HCT116 (cell line): ENCODE measurements around the gene GRIK1. TPM values are rescaled to one million over a fixed set of nuclear protein-coding genes. Genes with fewer than 3 reads are reported as not detected.

ENCODE experiments used
- ATAC-seq: fragments of 200-7000 bp; cut with Tn5 transposase; 2 replicates; pipeline ENCODE4 v1.9.1; 2020; ENCODE audit warnings: mild to moderate bottlenecking, moderate library complexity
- BruUV-seq: library from RNA; stranded (reverse); fragments of 400-500 nt; replicated peaks from 2 replicates; lab custom pipeline; 2021; lab: Mats Ljungman, UMichigan
- CTCF ChIA-PET: fragments of 300-600 bp; sonication (Branson Sonifier 250); formaldehyde crosslinking; loops from one replicate; lab custom pipeline; 2021; ENCODE audit warnings: antibody characterized with exemption; lab: Charles Lee
- POLR2A ChIA-PET: fragments of 300-600, 350-600 bp; sonication (Branson Sonifier 250); formaldehyde crosslinking; loops from one replicate; lab custom pipeline; 2021; ENCODE audit warnings: antibody characterized with exemption; lab: Charles Lee
- RAD21 ChIA-PET, 2 experiments: fragments of 300-600 bp; sonication (Branson Sonifier 250); formaldehyde crosslinking; loops; one replicate each; lab custom pipeline; 2023; ENCODE audit warnings: low total read pairs in 2 of 2; ENCODE audit not compliant: uncharacterized antibody in 2 of 2, unreplicated experiment in 2 of 2, low non-redundant PET in 1 of 2; lab: Charles Lee
- DNase-seq: peaks from one replicate; pipeline ENCODE4 v3.0.0-alpha.2; 2010; ENCODE audit warnings: low read depth, low spot score
- H2AFZ ChIP-seq: fragments of 200-600 bp; shearing (Covaris generic), sonication (generic); 2 replicates; pipeline ENCODE4 v1.6.1; 2017; ENCODE audit warnings: low read depth, mixed run types, mixed read lengths, antibody characterized with exemption, low read length; ENCODE audit not compliant: poor library complexity, severe bottlenecking
- H3K27ac ChIP-seq: 2 replicates; pipeline ENCODE4 v1.5.1; 2012; ENCODE audit warnings: low read depth, low read length
- H3K27me3 ChIP-seq: fragments of 200-600 bp; sonication (generic); 2 replicates; pipeline ENCODE4 v1.6.1; 2016; ENCODE audit warnings: mixed run types, low read length, mixed read lengths; ENCODE audit not compliant: insufficient read depth
- H3K36me3 ChIP-seq, 2 experiments: fragments of 200-500 bp in 1 of 2; fragments of 200-600 bp in 1 of 2; sonication (Bioruptor generic) in 1 of 2; sonication (generic) in 1 of 2; 2 replicates each; pipeline versions ENCODE4 v1.5.1 to v1.6.1; 2014 to 2016; ENCODE audit warnings: low read length in 2 of 2, inconsistent platforms in 1 of 2, mixed read lengths in 1 of 2, mixed run types in 1 of 2; ENCODE audit not compliant: insufficient read depth in 2 of 2, control insufficient read depth in 1 of 2
- H3K4me1 ChIP-seq, 2 experiments: fragments of 200-600 bp in 1 of 2; sonication (generic) in 1 of 2; 2 replicates each; pipeline versions ENCODE4 v1.5.1 to v1.6.1; 2012 to 2017; ENCODE audit warnings: low read length in 2 of 2, inconsistent platforms in 1 of 2, mild to moderate bottlenecking in 1 of 2, mixed read lengths in 1 of 2, mixed run types in 1 of 2, moderate library complexity in 1 of 2; ENCODE audit not compliant: insufficient read depth in 2 of 2, control insufficient read depth in 1 of 2
- H3K4me2 ChIP-seq: fragments of 200-600 bp; sonication (generic); 2 replicates; pipeline ENCODE4 v1.6.1; 2017; ENCODE audit warnings: mixed run types, low read length, mixed read lengths
- H3K4me3 ChIP-seq, 2 experiments: fragments of 200-600 bp in 1 of 2; sonication (generic) in 1 of 2; replicated peaks in 1 of 2; 2 replicates each; pipeline ENCODE4 v1.5.1; 2011 to 2016; ENCODE audit warnings: low read length in 2 of 2, control low read depth in 1 of 2, low read depth in 1 of 2, mild to moderate bottlenecking in 1 of 2, mixed read lengths in 1 of 2, mixed run types in 1 of 2
- H3K79me2 ChIP-seq: fragments of 200-600 bp; sonication (generic); 2 replicates; pipeline ENCODE4 v1.6.1; 2017; ENCODE audit warnings: mild to moderate bottlenecking, mixed run types, low read length, moderate library complexity, mixed read lengths; ENCODE audit not compliant: insufficient read depth
- H3K9ac ChIP-seq: fragments of 200-600 bp; sonication (generic); 2 replicates; pipeline ENCODE4 v1.6.1; 2016; ENCODE audit warnings: low read length, mixed read lengths
- H3K9me2 ChIP-seq: fragments of 200-600 bp; sonication (generic), shearing (Covaris generic); 2 replicates; pipeline ENCODE4 v1.6.1; 2017; ENCODE audit warnings: mixed run types, mild to moderate bottlenecking, moderate library complexity; ENCODE audit not compliant: insufficient read depth
- H3K9me3 ChIP-seq, 2 experiments: fragments of 200-500 bp in 1 of 2; fragments of 200-600 bp in 1 of 2; sonication (Bioruptor generic) in 1 of 2; sonication (generic) in 1 of 2; 2 replicates each; pipeline ENCODE4 v1.6.1; 2014 to 2017; ENCODE audit warnings: low read length in 2 of 2, mixed read lengths in 2 of 2, inconsistent platforms in 1 of 2, low read depth in 1 of 2, mild to moderate bottlenecking in 1 of 2, mixed run types in 1 of 2, moderate library complexity in 1 of 2; ENCODE audit not compliant: control insufficient read depth in 1 of 2, insufficient read depth in 1 of 2
- H4K20me1 ChIP-seq: fragments of 200-600 bp; sonication (generic), shearing (Covaris generic); 2 replicates; pipeline ENCODE4 v1.6.1; 2017; ENCODE audit warnings: mixed run types, mild to moderate bottlenecking, moderate library complexity; ENCODE audit not compliant: insufficient read depth
- ELF1 ChIP-seq: IDR thresholded peaks from 2 replicates; pipeline ENCODE4 v1.6.1; 2012; ENCODE audit warnings: low read depth, borderline replicate concordance
- FOSL1 ChIP-seq: IDR thresholded peaks from 2 replicates; pipeline ENCODE4 v1.6.1; 2012; ENCODE audit warnings: low read depth
- POLR2AphosphoS5 ChIP-seq: IDR thresholded peaks from 2 replicates; pipeline ENCODE4 v1.6.1; 2011; ENCODE audit warnings: mild to moderate bottlenecking, low read depth, low read length, moderate library complexity
- SP1 ChIP-seq: IDR thresholded peaks from 2 replicates; pipeline ENCODE4 v1.6.1; 2012; ENCODE audit warnings: low read depth
- intact Hi-C: fragments of 100-400 bp; cut with micrococcal nuclease; formaldehyde crosslinking; loops from 2 replicates; pipeline ENCODE4 v1.10.0; 2022
- total RNA-seq: library from RNA; stranded (reverse); gene quantifications from one replicate; pipeline ENCODE4 v1.2.1, GENCODE V29; 2021; ENCODE audit not compliant: unreplicated experiment
- TF ChIP-seq, protein P1 (sequence below): IDR thresholded peaks from 2 replicates; pipeline ENCODE4 v1.6.1; 2011; ENCODE audit warnings: mild to moderate bottlenecking, low read length, moderate library complexity; ENCODE audit not compliant: insufficient replicate concordance; ENCODE audit errors: extremely low read depth

The GRIK1 gene
- total RNA-seq, 1 experiment from 2014 or later: not detected

- Histone ChIP-seq H3K9ac (no peak overlapping the region), H3K27ac (no peak overlapping the region), H3K4me2 (no peak overlapping the region), H3K9me3 (peaks cover 12 to 26% of the 10 kb centered on the region in 2 experiments; a peak in 3 of 4 replicates), H4K20me1 (no peaks in the 10 kb centered on the region), H3K4me1 (no peaks in the 10 kb centered on the region), H3K9me2 (no peaks in the 10 kb centered on the region), H3K79me2 (no peaks in the 10 kb centered on the region), H3K27me3 (no peaks in the 10 kb centered on the region), H2AFZ (no peak overlapping the region), H3K36me3 (no peaks in the 10 kb centered on the region)
- ChIA-PET POLR2A (no interaction called here), CTCF (no interaction called here), RAD21 (no interaction called here)
- intact Hi-C loops: no loop called here
- DNase-seq (no peak), ATAC-seq (no peak)
- no TSS peak for BruUV-seq
- TF ChIP-seq FOSL1 (no peak), POLR2AphosphoS5 (no peak), SP1 (no peak)
- TF ChIP-seq, protein P1, sequence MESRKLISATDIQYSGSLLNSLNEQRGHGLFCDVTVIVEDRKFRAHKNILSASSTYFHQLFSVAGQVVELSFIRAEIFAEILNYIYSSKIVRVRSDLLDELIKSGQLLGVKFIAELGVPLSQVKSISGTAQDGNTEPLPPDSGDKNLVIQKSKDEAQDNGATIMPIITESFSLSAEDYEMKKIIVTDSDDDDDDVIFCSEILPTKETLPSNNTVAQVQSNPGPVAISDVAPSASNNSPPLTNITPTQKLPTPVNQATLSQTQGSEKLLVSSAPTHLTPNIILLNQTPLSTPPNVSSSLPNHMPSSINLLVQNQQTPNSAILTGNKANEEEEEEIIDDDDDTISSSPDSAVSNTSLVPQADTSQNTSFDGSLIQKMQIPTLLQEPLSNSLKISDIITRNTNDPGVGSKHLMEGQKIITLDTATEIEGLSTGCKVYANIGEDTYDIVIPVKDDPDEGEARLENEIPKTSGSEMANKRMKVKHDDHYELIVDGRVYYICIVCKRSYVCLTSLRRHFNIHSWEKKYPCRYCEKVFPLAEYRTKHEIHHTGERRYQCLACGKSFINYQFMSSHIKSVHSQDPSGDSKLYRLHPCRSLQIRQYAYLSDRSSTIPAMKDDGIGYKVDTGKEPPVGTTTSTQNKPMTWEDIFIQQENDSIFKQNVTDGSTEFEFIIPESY: no peak
- TF ChIP-seq, all 23 proteins: peak for 0
- no peak overlapping the region for H3K4me3 ChIP-seq
Measured at GRCh38 chr21:29951911-29952310, 12.1 kb upstream of the GRIK1 start.

DNA sequence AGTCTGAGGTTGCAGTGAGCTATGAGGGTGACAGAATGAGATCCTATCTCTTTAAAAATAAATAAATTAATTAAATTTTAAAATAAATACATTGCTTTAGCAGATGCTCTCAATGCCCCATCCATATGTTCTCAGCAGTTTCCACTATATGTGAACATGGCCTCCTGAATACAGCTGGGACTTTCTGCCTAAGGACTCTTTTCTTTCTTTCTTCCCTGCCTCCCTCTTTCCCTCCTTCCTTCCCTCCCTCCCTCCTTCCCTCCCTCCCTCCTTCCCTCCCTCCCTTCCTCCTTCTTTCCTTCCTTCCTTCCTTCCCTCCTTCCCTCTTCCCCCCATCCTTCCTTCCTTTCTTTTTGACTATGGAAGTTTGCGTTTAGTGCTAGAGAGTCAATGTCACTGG lies 10.2 kb upstream of the GRIK1 start:
- POLR2A ChIA-PET: no interaction called here
- no peak overlapping the region for H2AFZ ChIP-seq
- intact Hi-C loops: no loop called here
- BruUV-seq: no TSS peak
- peaks cover 12 to 21% of the 10 kb centered on the region in 2 experiments; a peak in 3 of 4 replicates for H3K9me3 ChIP-seq
- ATAC-seq (no peak), DNase-seq (no peak)
- TF ChIP-seq, protein P1: no peak
- TF ChIP-seq ELF1: no peak
- TF ChIP-seq FOSL1: no peak
- no peaks in the 10 kb centered on the region for H3K79me2 ChIP-seq
- no peaks in the 10 kb centered on the region for H3K4me1 ChIP-seq
- no peaks in the 10 kb centered on the region for H3K27me3 ChIP-seq
- no peak overlapping the region for H3K9ac ChIP-seq
- H3K27ac ChIP-seq: no peak overlapping the region
- H4K20me1 ChIP-seq: no peaks in the 10 kb centered on the region
- H3K4me2 ChIP-seq: no peak overlapping the region
- no peaks in the 10 kb centered on the region for H3K9me2 ChIP-seq
- H3K36me3 ChIP-seq: no peaks in the 10 kb centered on the region
- no peak overlapping the region for H3K4me3 ChIP-seq
- CTCF ChIA-PET: no interaction called here
- RAD21 ChIA-PET: no interaction called here
